OCI-LY1 (cell line): ENCODE data around the gene DNAH9.
A peak's percentile ranks its signal among the peaks of the same experiment; 100 is the strongest.

Experiments
- EZH2 ChIP-seq: fragments of 200-600 bp; sonication (generic), shearing (Covaris generic); IDR thresholded peaks from 2 replicates; pipeline ENCODE4 v1.8.0; 2017; ENCODE audit warnings: borderline replicate concordance, mixed run types, mild to moderate bottlenecking, antibody characterized with exemption, low read length, moderate library complexity, mixed read lengths
- TF ChIP-seq, protein P1 (sequence below): fragments of 200-600 bp; sonication (generic), shearing (Covaris generic); IDR thresholded peaks from 2 replicates; pipeline ENCODE4 v1.5.1; 2017; ENCODE audit warnings: mild to moderate bottlenecking, antibody characterized with exemption, low read length, moderate library complexity, mixed read lengths

DNA sequence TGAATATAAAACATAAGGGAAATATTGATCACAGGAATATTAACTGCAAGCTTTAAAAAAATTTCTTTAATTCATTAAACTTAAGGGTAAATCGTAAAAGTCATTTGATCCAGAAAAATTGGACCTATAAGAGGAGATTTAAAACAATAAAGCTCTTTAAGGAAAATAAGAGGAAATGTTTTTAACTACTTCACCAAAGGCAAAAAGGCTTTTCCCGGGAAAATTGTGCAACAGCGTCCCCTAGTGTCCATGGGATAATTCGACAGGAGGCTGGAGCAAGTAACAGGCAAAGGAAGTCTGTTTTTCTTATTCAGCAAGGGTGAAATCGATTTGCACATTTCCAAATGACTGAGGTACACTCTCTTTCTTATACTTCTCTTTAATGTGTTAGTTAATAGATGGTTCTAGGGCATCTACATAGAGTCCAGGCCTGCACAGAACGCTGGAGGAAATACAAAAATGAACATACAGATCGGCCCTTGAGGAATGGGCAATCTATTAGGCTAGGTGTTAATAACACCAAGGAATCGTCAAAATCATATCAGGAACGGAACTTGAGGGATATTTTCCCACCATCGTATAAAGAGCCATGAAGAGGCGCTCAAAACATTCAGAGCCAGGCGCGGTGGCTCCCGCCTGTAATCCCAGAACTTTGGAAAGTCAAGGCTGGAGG, 337.6 kb downstream of the DNAH9 start:
- TF ChIP-seq, protein P1, sequence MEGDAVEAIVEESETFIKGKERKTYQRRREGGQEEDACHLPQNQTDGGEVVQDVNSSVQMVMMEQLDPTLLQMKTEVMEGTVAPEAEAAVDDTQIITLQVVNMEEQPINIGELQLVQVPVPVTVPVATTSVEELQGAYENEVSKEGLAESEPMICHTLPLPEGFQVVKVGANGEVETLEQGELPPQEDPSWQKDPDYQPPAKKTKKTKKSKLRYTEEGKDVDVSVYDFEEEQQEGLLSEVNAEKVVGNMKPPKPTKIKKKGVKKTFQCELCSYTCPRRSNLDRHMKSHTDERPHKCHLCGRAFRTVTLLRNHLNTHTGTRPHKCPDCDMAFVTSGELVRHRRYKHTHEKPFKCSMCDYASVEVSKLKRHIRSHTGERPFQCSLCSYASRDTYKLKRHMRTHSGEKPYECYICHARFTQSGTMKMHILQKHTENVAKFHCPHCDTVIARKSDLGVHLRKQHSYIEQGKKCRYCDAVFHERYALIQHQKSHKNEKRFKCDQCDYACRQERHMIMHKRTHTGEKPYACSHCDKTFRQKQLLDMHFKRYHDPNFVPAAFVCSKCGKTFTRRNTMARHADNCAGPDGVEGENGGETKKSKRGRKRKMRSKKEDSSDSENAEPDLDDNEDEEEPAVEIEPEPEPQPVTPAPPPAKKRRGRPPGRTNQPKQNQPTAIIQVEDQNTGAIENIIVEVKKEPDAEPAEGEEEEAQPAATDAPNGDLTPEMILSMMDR, result peak; percentile 91
- no peak for TF ChIP-seq EZH2
